ENCODE results near the gene SUCLA2. TPM values are rescaled to one million over a fixed set of nuclear protein-coding genes. Genes with fewer than 3 reads are reported as not detected.

The SUCLA2 gene
- total RNA-seq, 1 experiment from 2014 or later = 53.9 TPM

DNA sequence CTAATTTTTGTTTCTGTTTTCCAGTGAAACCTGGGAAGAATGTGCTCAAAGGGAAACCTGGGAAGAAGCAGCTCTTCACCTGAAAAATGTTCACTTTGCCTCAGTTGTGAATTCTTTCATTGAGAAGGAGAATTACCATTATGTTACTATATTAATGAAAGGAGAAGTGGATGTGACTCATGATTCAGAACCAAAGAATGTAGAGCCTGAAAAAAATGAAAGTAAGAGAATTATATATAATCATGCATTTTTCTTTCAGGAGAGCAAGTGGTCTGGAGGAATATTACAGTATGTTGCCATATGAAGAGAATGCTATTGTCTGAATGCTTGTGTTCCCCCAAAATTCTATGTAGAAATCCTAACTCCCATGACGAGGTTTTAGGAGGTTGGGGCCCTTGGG lies 39.8 kb upstream of the SUCLA2 start:
- no peak overlapping the region for H4K8ac ChIP-seq (replicated peaks; ENCODE audit: insufficient read length, low read depth, low read length)
- H2BK12ac ChIP-seq (ENCODE audit: insufficient read length, low read depth, low read length) = no peak overlapping the region
- H3K14ac ChIP-seq (ENCODE audit: insufficient read depth, low read length) = no peak overlapping the region
- no peak overlapping the region for H3K27ac ChIP-seq (ENCODE audit: insufficient read length, low read depth, low read length)
- H2AFZ ChIP-seq (ENCODE audit: low read length) = no peak overlapping the region
- peaks cover 17 to 18% of the 10 kb centered on the region in 2 experiments for H3K4me1 Mint-ChIP-seq
- no peak overlapping the region for H4K91ac ChIP-seq (ENCODE audit: insufficient read length, low read depth, low read length)
- no peak overlapping the region for H3K18ac ChIP-seq (ENCODE audit: insufficient read length, low read depth, low read length)
- no peaks in the 10 kb centered on the region for H3K27me3 Mint-ChIP-seq (ENCODE audit: low read depth)
- 0 out of 2 replicates have a peak, but pooled peaks cover 3% of the 10 kb centered on the region for H3K4me1 ChIP-seq (ENCODE audit: insufficient read depth, low read length)
- H3K79me2 ChIP-seq (ENCODE audit: insufficient read depth, low read length) = 0 out of 2 replicates have a peak, but pooled peaks cover 2% of the 10 kb centered on the region
- no peak overlapping the region for H4K5ac ChIP-seq (ENCODE audit: insufficient read length, low read depth, low read length)
- peaks cover 0 to 2% of the 10 kb centered on the region in 2 experiments; a peak in 1 of 5 replicates for H3K9me3 Mint-ChIP-seq
- no peak overlapping the region for H2BK20ac ChIP-seq (ENCODE audit: low read depth, low read length, poor library complexity, severe bottlenecking)
- no peak overlapping the region for H3K4me2 ChIP-seq (ENCODE audit: insufficient read depth, insufficient read length, low read length)
- no peak overlapping the region for H2AK5ac ChIP-seq (ENCODE audit: insufficient read length, low read length)
- H3K79me1 ChIP-seq (ENCODE audit: insufficient read depth, low read depth, low read length, poor library complexity, severe bottlenecking) = no peaks in the 10 kb centered on the region
- no peak overlapping the region for H3K4me3 Mint-ChIP-seq
- TF ChIP-seq, protein P1, sequence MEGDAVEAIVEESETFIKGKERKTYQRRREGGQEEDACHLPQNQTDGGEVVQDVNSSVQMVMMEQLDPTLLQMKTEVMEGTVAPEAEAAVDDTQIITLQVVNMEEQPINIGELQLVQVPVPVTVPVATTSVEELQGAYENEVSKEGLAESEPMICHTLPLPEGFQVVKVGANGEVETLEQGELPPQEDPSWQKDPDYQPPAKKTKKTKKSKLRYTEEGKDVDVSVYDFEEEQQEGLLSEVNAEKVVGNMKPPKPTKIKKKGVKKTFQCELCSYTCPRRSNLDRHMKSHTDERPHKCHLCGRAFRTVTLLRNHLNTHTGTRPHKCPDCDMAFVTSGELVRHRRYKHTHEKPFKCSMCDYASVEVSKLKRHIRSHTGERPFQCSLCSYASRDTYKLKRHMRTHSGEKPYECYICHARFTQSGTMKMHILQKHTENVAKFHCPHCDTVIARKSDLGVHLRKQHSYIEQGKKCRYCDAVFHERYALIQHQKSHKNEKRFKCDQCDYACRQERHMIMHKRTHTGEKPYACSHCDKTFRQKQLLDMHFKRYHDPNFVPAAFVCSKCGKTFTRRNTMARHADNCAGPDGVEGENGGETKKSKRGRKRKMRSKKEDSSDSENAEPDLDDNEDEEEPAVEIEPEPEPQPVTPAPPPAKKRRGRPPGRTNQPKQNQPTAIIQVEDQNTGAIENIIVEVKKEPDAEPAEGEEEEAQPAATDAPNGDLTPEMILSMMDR (conservative IDR thresholded peaks at IDR 0.05) = no peak
- no CpG with 5 or more reads among the region's 1 CpG for WGBS (ENCODE audit: extremely low coverage, insufficient read length, low lambda C conversion rate)
- no peak overlapping the region for H3K27ac Mint-ChIP-seq
- H2BK5ac ChIP-seq (ENCODE audit: insufficient read length, low read length) = no peak overlapping the region
- H3K27me3 ChIP-seq (ENCODE audit: insufficient read depth, low read length) = no peaks in the 10 kb centered on the region
- no peak overlapping the region for H3K4ac ChIP-seq (ENCODE audit: low read depth, low read length)
- H4K20me1 ChIP-seq (ENCODE audit: control insufficient read depth, insufficient read depth, insufficient read length) = no peaks in the 10 kb centered on the region
- peaks cover 17 to 36% (median 24%) of the 10 kb centered on the region in 3 experiments for H3K36me3 Mint-ChIP-seq (ENCODE audit: insufficient read depth in 1 of 3, low read depth in 3 of 3)
- H3T11ph ChIP-seq (ENCODE audit: low read length) = no peak overlapping the region
- peaks cover 4% of the 10 kb centered on the region for H3K23me2 ChIP-seq (ENCODE audit: insufficient read length, low read depth, low read length, poor library complexity, severe bottlenecking)
- H3K9me3 ChIP-seq (ENCODE audit: control insufficient read depth, low read depth, low read length) = no peaks in the 10 kb centered on the region
- DNase-seq = no peak
- H3K23ac ChIP-seq (ENCODE audit: insufficient read length, low read depth, low read length) = no peak overlapping the region
- no peak overlapping the region for H3K9ac ChIP-seq (ENCODE audit: extremely low read depth, insufficient read length, low read length)
- no peak overlapping the region for H2BK15ac ChIP-seq (ENCODE audit: low read depth, low read length)
- no peak overlapping the region for H2BK120ac ChIP-seq (ENCODE audit: low read depth, low read length, poor library complexity, severe bottlenecking)
- H3K56ac ChIP-seq (ENCODE audit: insufficient read length, low read depth, low read length) = no peak overlapping the region

Data from H9 (cell line).